HL-60 (cell line): ENCODE measurements around the gene LY9.

Experiments used
- DNase-seq, 2 experiments: peaks; one replicate each; pipeline ENCODE4 v3.0.0-alpha.2; 2010 to 2020; ENCODE audit warnings: low read depth in 1 of 2, low spot score in 1 of 2
- H3K27ac ChIP-seq: fragments of 250-450 bp; sonication (Bioruptor Pico); replicated peaks from 2 replicates; pipeline ENCODE4 v1.5.1; 2020; ENCODE audit warnings: mild to moderate bottlenecking, moderate library complexity
- H3K27me3 ChIP-seq: fragments of 250-450 bp; sonication (Bioruptor Pico); 2 replicates; pipeline ENCODE4 v1.5.1; 2021; ENCODE audit warnings: mild to moderate bottlenecking, moderate library complexity; ENCODE audit not compliant: insufficient read depth, poor library complexity, severe bottlenecking
- H3K4me3 ChIP-seq: replicated peaks from 2 replicates; pipeline ENCODE4 v1.5.1; 2011; ENCODE audit warnings: mild to moderate bottlenecking, control low read depth, low read length; ENCODE audit not compliant: insufficient read depth
- CTCF ChIP-seq: IDR thresholded peaks from one replicate; pipeline ENCODE4 v1.5.1; 2011; ENCODE audit warnings: low read length, control low read depth, inconsistent platforms; ENCODE audit not compliant: insufficient read depth
- GABPA ChIP-seq: IDR thresholded peaks from 2 replicates; pipeline ENCODE4 v1.6.1; 2012; ENCODE audit warnings: low read depth
- POLR2AphosphoS5 ChIP-seq: IDR thresholded peaks from 2 replicates; pipeline ENCODE4 v1.6.1; 2012; ENCODE audit warnings: low read depth
- REST ChIP-seq: IDR thresholded peaks from 2 replicates; pipeline ENCODE4 v1.6.1; 2012; ENCODE audit warnings: low read depth; ENCODE audit not compliant: insufficient replicate concordance
- SPI1 ChIP-seq: IDR thresholded peaks from 2 replicates; pipeline ENCODE4 v1.6.1; 2012; ENCODE audit warnings: low read depth, mild to moderate bottlenecking, borderline replicate concordance

The LY9 gene

DNA sequence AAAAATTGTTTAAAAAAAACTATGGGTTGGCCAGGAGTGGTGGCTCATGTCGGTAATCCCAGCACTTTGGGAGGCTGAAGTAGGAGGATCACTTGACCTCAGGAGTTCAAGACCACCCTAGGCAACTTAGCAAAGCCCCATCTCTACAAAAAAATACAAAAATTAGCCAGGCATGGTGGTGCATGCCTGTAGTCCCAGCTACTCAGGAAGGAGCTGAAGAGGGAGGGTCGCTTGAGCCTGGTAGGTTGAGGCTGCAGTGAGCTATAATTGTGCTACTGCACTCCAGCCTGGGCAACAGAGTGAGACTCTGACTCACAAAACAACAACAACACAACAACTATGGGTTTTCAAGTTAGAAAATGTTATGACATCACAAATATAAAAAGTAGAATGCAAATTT, 40.5 kb upstream of the LY9 start:
- no peak for TF ChIP-seq REST
- TF ChIP-seq POLR2AphosphoS5: no peak
- TF ChIP-seq SPI1: no peak
- no peak for TF ChIP-seq GABPA
- TF ChIP-seq CTCF: no peak
- Histone ChIP-seq H3K27ac (no peak overlapping the region), H3K4me3 (no peak overlapping the region), H3K27me3 (no peaks in the 10 kb centered on the region)
- no peak for DNase-seq

DNA sequence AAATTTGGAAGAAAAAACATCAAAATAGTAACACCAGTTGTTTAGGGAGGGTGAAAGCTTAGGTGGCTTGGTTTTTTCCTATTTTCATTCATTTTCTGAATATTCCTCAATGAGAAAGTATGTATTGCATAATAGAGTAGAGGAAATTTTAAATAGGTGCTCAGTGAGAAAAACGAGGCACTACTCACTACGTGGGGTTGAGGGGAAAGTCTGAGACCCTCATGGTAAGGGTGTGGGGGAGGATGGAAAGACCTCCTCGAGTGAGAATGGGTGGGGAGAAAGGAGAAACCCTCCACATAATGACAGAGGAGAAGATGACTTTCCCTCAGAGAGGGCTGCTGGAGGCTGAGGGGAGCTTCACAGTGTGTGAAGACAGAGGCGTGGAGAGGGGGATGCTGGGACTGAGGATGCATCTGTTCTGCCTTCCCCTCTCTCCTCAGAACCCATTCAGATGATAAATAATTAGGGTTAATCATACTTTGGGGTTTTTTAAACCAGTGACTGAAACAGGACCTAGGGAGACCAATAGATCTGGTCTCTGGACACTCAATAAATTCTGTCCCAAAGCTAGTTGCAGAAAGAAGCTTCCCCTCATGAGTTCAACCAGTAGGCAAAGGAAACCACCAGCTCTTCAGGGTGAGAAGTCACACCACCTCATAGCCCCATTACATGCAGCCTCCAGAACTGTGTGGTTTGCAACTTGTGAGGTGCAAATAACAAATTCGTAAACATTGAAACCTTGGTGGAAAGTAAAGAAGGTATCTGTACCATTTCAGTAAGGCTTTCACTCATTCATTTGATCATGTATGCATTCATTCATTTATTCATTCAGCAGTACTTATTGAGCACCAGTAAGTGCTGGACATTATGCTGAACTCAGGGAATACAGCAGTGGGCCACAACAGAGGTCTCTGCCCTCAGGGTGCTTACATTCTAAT, 39.8 kb upstream of the LY9 start:
- no peak overlapping the region for H3K27ac ChIP-seq
- H3K4me3 ChIP-seq: no peak overlapping the region
- H3K27me3 ChIP-seq: no peaks in the 10 kb centered on the region
- DNase-seq: no peak
- TF ChIP-seq SPI1: no peak
- TF ChIP-seq POLR2AphosphoS5: no peak
- no peak for TF ChIP-seq CTCF
- TF ChIP-seq GABPA: no peak
- no peak for TF ChIP-seq REST

DNA sequence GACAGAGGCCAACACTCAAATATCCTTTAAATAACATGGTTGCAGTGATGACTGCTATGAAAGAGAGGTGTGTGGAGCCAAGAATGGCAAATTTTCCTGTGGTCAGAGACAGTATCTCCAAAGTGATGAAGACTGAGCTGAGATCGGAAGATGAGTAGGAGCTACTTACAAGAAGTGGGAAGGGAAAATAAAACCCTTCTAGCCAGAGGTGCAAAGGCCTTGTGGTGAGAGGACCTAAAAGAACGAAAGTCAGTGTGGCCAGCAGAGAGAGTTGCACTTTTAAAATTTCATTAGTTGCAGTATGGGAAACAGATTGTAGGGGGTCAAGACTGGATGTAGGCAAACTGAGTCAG, 39.1 kb upstream of the LY9 start:
- DNase-seq: no peak
- H3K27ac ChIP-seq: no peak overlapping the region
- H3K27me3 ChIP-seq: no peaks in the 10 kb centered on the region
- H3K4me3 ChIP-seq: no peak overlapping the region
- TF ChIP-seq POLR2AphosphoS5: no peak
- TF ChIP-seq SPI1: no peak
- no peak for TF ChIP-seq REST
- TF ChIP-seq GABPA: no peak
- no peak for TF ChIP-seq CTCF
